HEK293 (cell line): ENCODE results near the gene MPPED1.

ENCODE experiments used
- CTCF ChIA-PET: fragments of 350-600 bp; formaldehyde crosslinking; extraction: SDS; loops from one replicate; lab custom pipeline; 2021; ENCODE audit warnings: antibody characterized with exemption; lab: Yijun Ruan, JAX
- POLR2A ChIA-PET: fragments of 300-600 bp; formaldehyde crosslinking; extraction: SDS; loops from one replicate; lab custom pipeline; 2020; ENCODE audit warnings: antibody characterized with exemption, inconsistent platforms; lab: Yijun Ruan, JAX
- H3K27ac ChIP-seq: fragments of 200-500 bp; sonication (Bioruptor generic); 2 replicates; pipeline ENCODE4 v1.5.1; 2014; ENCODE audit warnings: low read depth, low read length, control low read depth, inconsistent platforms; ENCODE audit errors: extremely low read depth
- H3K36me3 ChIP-seq, 2 experiments: fragments of 200-500 bp in 1 of 2; sonication (Bioruptor generic) in 1 of 2; 1 replicate in 1 of 2; 2 replicates in 1 of 2; pipeline ENCODE4 v1.5.1; 2014 to 2017; ENCODE audit warnings: inconsistent platforms in 2 of 2, low read length in 2 of 2; ENCODE audit not compliant: control insufficient read depth in 2 of 2, insufficient read depth in 1 of 2
- H3K4me1 ChIP-seq: fragments of 200-500 bp; sonication (Bioruptor generic); 2 replicates; pipeline ENCODE4 v1.5.1; 2014; ENCODE audit warnings: mild to moderate bottlenecking, low read length, inconsistent platforms; ENCODE audit not compliant: control insufficient read depth, insufficient read depth
- H3K4me3 ChIP-seq: 2 replicates; pipeline ENCODE4 v1.5.1; 2011; ENCODE audit warnings: low read depth, mild to moderate bottlenecking, control low read depth, low read length, moderate library complexity
- H3K9me3 ChIP-seq: fragments of 200-500 bp; sonication (Bioruptor generic); 2 replicates; pipeline ENCODE4 v1.5.1; 2014; ENCODE audit warnings: low read depth, low read length, inconsistent platforms; ENCODE audit not compliant: control insufficient read depth, insufficient read depth
- GLIS1 ChIP-seq: fragments of 450-650 bp; formaldehyde crosslinking; IDR thresholded peaks from 2 replicates; pipeline ENCODE4 v1.5.1; 2016; ENCODE audit warnings: missing biosample characterization, missing genetic modification characterization
- GLIS2 ChIP-seq: fragments of 450-650 bp; formaldehyde crosslinking; IDR thresholded peaks from 2 replicates; pipeline ENCODE4 v1.5.1; 2016; ENCODE audit warnings: missing biosample characterization, missing genetic modification characterization
- KLF10 ChIP-seq: fragments of 450-650 bp; IDR thresholded peaks from 2 replicates; pipeline ENCODE4 v1.5.1; 2018; ENCODE audit warnings: missing biosample characterization, mild to moderate bottlenecking, missing genetic modification characterization
- KLF8 ChIP-seq: fragments of 450-650 bp; formaldehyde crosslinking; IDR thresholded peaks from 2 replicates; pipeline ENCODE4 v1.5.1; 2016; ENCODE audit warnings: missing biosample characterization, missing genetic modification characterization
- SALL2 ChIP-seq: fragments of 450-650 bp; formaldehyde crosslinking; IDR thresholded peaks from 2 replicates; pipeline ENCODE4 v1.5.0; 2017; ENCODE audit warnings: missing biosample characterization, mild to moderate bottlenecking, missing genetic modification characterization, borderline replicate concordance
- SP2 ChIP-seq: fragments of 450-650 bp; formaldehyde crosslinking; IDR thresholded peaks from 2 replicates; pipeline ENCODE4 v1.5.1; 2016; ENCODE audit warnings: missing biosample characterization, missing genetic modification characterization
- ZFP41 ChIP-seq: fragments of 450-650 bp; formaldehyde crosslinking; IDR thresholded peaks from 2 replicates; pipeline ENCODE4 v1.5.1; 2016; ENCODE audit warnings: missing biosample characterization, missing genetic modification characterization, borderline replicate concordance
- ZFP69B ChIP-seq: fragments of 450-650 bp; formaldehyde crosslinking; IDR thresholded peaks from 2 replicates; pipeline ENCODE4 v1.5.1; 2016; ENCODE audit warnings: missing biosample characterization, missing genetic modification characterization
- ZNF155 ChIP-seq: fragments of 450-650 bp; formaldehyde crosslinking; IDR thresholded peaks from 2 replicates; pipeline ENCODE4 v1.5.1; 2016; ENCODE audit warnings: missing biosample characterization, missing genetic modification characterization
- ZNF169 ChIP-seq: fragments of 450-650 bp; formaldehyde crosslinking; IDR thresholded peaks from 2 replicates; pipeline ENCODE4 v1.5.1; 2016; ENCODE audit warnings: missing biosample characterization, missing genetic modification characterization
- ZNF23 ChIP-seq: fragments of 450-650 bp; formaldehyde crosslinking; IDR thresholded peaks from 2 replicates; pipeline ENCODE4 v1.5.1; 2016; ENCODE audit warnings: missing biosample characterization, missing genetic modification characterization, borderline replicate concordance
- ZNF324 ChIP-seq: fragments of 450-650 bp; formaldehyde crosslinking; IDR thresholded peaks from 2 replicates; pipeline ENCODE4 v1.5.1; 2016; ENCODE audit warnings: missing biosample characterization, missing genetic modification characterization
- ZNF423 ChIP-seq: fragments of 450-650 bp; formaldehyde crosslinking; IDR thresholded peaks from 2 replicates; pipeline ENCODE4 v1.5.1; 2016; ENCODE audit warnings: missing biosample characterization, missing genetic modification characterization
- ZNF585B ChIP-seq: fragments of 450-650 bp; formaldehyde crosslinking; IDR thresholded peaks from 2 replicates; pipeline ENCODE4 v1.5.1; 2016; ENCODE audit warnings: missing biosample characterization, missing genetic modification characterization
- ZNF596 ChIP-seq: fragments of 450-650 bp; IDR thresholded peaks from 2 replicates; pipeline ENCODE4 v1.5.0; 2018; ENCODE audit warnings: missing biosample characterization, mild to moderate bottlenecking, missing genetic modification characterization, moderate library complexity
- ZNF610 ChIP-seq: fragments of 450-650 bp; formaldehyde crosslinking; IDR thresholded peaks from 2 replicates; pipeline ENCODE4 v1.5.1; 2016; ENCODE audit warnings: missing biosample characterization, missing genetic modification characterization, borderline replicate concordance
- ZNF670 ChIP-seq: fragments of 450-650 bp; formaldehyde crosslinking; IDR thresholded peaks from 2 replicates; pipeline ENCODE4 v1.5.1; 2016; ENCODE audit warnings: missing biosample characterization, missing genetic modification characterization, low read depth
- ZNF677 ChIP-seq: fragments of 450-650 bp; IDR thresholded peaks from 2 replicates; pipeline ENCODE4 v1.5.0; 2018; ENCODE audit warnings: missing biosample characterization, mild to moderate bottlenecking, missing genetic modification characterization, moderate library complexity
- ZNF843 ChIP-seq: fragments of 450-650 bp; formaldehyde crosslinking; IDR thresholded peaks from 2 replicates; pipeline ENCODE4 v1.5.1; 2016; ENCODE audit warnings: missing biosample characterization, missing genetic modification characterization
- TF ChIP-seq, protein P1 (sequence below): fragments of 450-650 bp; formaldehyde crosslinking; IDR thresholded peaks from 2 replicates; pipeline ENCODE4 v1.5.1; 2016; ENCODE audit warnings: missing biosample characterization, missing genetic modification characterization, borderline replicate concordance
- TF ChIP-seq, protein P2 (sequence below): fragments of 450-650 bp; formaldehyde crosslinking; IDR thresholded peaks from 2 replicates; pipeline ENCODE4 v1.5.1; 2016; ENCODE audit warnings: missing biosample characterization, missing genetic modification characterization
- TF ChIP-seq, protein P3 (sequence below): fragments of 450-650 bp; formaldehyde crosslinking; IDR thresholded peaks from 2 replicates; pipeline ENCODE4 v1.5.1; 2016; ENCODE audit warnings: missing biosample characterization, missing genetic modification characterization
- TF ChIP-seq, protein P4 (sequence below): fragments of 450-650 bp; formaldehyde crosslinking; IDR thresholded peaks from 2 replicates; pipeline ENCODE4; 2016; ENCODE audit warnings: missing biosample characterization, missing genetic modification characterization
- TF ChIP-seq, protein P5 (sequence below): fragments of 450-650 bp; formaldehyde crosslinking; IDR thresholded peaks from 2 replicates; pipeline ENCODE4 v1.5.1; 2016; ENCODE audit warnings: missing biosample characterization, missing genetic modification characterization

MPPED1 gene

DNA sequence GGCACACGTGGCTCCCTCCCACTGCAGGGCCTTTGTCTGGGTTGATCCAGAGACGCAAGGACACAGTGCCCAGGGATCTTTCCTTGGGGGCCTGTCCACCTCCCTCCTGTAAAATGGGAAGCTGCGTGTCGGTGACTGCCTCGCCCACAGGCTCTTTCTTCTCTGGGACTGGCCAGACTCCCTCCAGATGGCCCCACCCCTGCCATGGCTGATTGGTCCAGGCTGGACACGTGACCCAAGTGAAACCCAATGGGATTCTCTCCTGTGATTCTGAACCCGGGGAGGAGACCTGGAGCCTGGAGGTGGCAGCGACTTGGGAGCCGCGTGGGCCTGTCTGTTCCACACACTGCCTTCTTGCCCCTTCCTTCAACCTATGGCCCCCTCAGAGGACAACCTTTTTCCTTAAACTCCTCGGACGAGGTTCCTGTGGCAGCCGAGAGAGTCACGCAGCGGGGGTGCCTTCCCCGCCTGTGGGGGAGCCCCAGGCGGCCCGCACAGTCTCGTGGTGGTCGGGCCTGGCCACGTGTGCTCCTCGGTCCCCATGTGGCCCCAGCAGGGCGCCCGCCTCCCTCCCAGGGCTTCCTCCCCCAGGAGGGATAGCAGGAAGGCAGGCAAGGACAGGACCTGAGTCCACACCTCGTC is 12.4 kb upstream of the MPPED1 start:
- ChIA-PET POLR2A (no interaction called here), CTCF (interaction anchor here (0.6 to 0.7 kb wide), 2 partner anchors 168 to 1246 kb away, joined by 3 read pairs; no protein-coding TSS in a partner anchor)
- Histone ChIP-seq H3K36me3 (no peaks in the 10 kb centered on the region), H3K4me3 (no peak overlapping the region), H3K9me3 (no peaks in the 10 kb centered on the region), H3K27ac (no peak overlapping the region), H3K4me1 (no peaks in the 10 kb centered on the region)
- 0 out of 2 replicates have a peak, but pooled peaks have one; percentile 21 for TF ChIP-seq SP2 (tag by site-specific recombination)
- TF ChIP-seq, protein P1, sequence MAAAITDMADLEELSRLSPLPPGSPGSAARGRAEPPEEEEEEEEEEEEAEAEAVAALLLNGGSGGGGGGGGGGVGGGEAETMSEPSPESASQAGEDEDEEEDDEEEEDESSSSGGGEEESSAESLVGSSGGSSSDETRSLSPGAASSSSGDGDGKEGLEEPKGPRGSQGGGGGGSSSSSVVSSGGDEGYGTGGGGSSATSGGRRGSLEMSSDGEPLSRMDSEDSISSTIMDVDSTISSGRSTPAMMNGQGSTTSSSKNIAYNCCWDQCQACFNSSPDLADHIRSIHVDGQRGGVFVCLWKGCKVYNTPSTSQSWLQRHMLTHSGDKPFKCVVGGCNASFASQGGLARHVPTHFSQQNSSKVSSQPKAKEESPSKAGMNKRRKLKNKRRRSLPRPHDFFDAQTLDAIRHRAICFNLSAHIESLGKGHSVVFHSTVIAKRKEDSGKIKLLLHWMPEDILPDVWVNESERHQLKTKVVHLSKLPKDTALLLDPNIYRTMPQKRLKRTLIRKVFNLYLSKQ (tag by site-specific recombination) = no peak
- TF ChIP-seq SALL2 (tag by site-specific recombination) = no peak
- no peak for TF ChIP-seq ZNF670 (tag by site-specific recombination)

DNA sequence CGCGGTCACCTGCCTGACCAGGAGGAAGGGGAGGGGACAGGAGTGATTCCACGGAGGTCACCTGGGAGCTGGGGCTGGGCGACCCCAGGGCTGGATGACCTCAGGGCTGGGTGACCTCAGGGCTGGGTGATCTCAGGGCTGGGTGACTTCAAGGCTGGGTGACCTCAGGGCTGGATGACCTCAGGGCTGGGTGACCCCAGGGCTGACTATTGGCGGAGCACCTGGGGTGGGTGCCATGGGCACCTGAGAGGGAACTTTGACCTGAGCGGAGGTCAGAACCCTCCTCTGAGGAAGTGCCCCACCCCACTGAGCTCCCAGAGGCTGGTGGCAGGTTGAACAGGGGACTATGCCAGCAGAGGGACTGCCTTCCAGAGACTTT is 11.8 kb upstream of the MPPED1 start:
- Histone ChIP-seq H3K27ac (no peak overlapping the region), H3K36me3 (no peaks in the 10 kb centered on the region), H3K9me3 (no peaks in the 10 kb centered on the region), H3K4me1 (no peaks in the 10 kb centered on the region), H3K4me3 (no peak overlapping the region)
- TF ChIP-seq GLIS2 (tag by site-specific recombination) (no peak), ZNF843 (tag by site-specific recombination) (no peak), ZNF610 (no peak), ZNF23 (tag by site-specific recombination) (no peak), ZNF423 (tag by site-specific recombination) (no peak), ZNF596 (no peak), ZFP41 (tag by site-specific recombination) (no peak), ZNF677 (tag by site-specific recombination) (no peak), ZNF585B (no peak), ZFP69B (no peak), KLF10 (tag by site-specific recombination) (no peak), KLF8 (tag by site-specific recombination) (no peak), GLIS1 (tag by site-specific recombination) (no peak), ZNF169 (tag by site-specific recombination) (no peak), ZNF324 (tag by site-specific recombination) (no peak), ZNF155 (tag by site-specific recombination) (no peak)
- TF ChIP-seq, protein P2, sequence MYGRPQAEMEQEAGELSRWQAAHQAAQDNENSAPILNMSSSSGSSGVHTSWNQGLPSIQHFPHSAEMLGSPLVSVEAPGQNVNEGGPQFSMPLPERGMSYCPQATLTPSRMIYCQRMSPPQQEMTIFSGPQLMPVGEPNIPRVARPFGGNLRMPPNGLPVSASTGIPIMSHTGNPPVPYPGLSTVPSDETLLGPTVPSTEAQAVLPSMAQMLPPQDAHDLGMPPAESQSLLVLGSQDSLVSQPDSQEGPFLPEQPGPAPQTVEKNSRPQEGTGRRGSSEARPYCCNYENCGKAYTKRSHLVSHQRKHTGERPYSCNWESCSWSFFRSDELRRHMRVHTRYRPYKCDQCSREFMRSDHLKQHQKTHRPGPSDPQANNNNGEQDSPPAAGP (tag by site-specific recombination) = no peak
- TF ChIP-seq, protein P3, sequence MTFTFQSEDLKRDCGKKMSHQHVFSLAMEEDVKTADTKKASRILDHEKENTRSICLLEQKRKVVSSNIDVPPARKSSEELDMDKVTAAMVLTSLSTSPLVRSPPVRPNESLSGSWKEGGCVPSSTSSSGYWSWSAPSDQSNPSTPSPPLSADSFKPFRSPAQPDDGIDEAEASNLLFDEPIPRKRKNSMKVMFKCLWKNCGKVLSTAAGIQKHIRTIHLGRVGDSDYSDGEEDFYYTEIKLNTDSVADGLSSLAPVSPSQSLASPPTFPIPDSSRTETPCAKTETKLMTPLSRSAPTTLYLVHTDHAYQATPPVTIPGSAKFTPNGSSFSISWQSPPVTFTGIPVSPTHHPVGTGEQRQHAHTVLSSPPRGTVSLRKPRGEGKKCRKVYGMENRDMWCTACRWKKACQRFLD (tag by site-specific recombination) = no peak
- TF ChIP-seq, protein P4, sequence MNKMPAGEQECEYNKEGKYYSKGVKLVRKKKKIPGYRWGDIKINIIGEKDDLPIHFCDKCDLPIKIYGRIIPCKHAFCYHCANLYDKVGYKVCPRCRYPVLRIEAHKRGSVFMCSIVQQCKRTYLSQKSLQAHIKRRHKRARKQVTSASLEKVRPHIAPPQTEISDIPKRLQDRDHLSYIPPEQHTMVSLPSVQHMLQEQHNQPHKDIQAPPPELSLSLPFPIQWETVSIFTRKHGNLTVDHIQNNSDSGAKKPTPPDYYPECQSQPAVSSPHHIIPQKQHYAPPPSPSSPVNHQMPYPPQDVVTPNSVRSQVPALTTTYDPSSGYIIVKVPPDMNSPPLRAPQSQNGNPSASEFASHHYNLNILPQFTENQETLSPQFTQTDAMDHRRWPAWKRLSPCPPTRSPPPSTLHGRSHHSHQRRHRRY (tag by site-specific recombination) = no peak
- TF ChIP-seq, protein P5, sequence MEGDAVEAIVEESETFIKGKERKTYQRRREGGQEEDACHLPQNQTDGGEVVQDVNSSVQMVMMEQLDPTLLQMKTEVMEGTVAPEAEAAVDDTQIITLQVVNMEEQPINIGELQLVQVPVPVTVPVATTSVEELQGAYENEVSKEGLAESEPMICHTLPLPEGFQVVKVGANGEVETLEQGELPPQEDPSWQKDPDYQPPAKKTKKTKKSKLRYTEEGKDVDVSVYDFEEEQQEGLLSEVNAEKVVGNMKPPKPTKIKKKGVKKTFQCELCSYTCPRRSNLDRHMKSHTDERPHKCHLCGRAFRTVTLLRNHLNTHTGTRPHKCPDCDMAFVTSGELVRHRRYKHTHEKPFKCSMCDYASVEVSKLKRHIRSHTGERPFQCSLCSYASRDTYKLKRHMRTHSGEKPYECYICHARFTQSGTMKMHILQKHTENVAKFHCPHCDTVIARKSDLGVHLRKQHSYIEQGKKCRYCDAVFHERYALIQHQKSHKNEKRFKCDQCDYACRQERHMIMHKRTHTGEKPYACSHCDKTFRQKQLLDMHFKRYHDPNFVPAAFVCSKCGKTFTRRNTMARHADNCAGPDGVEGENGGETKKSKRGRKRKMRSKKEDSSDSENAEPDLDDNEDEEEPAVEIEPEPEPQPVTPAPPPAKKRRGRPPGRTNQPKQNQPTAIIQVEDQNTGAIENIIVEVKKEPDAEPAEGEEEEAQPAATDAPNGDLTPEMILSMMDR (tag by site-specific recombination) = no peak
- ChIA-PET CTCF (interaction anchor here (0.6 to 0.7 kb wide), 3 partner anchors 98 to 167 kb away, joined by 3 read pairs; no protein-coding TSS in a partner anchor), POLR2A (no interaction called here)
